H9 (cell line): Measurements from ENCODE around the gene DGCR8. TPM values are rescaled to one million over a fixed set of nuclear protein-coding genes. Genes with fewer than 3 reads are reported as not detected.

ENCODE experiments used
- DNase-seq: peaks from one replicate; pipeline ENCODE4 v3.0.0-alpha.2; 2017
- H2AFZ ChIP-seq: one replicate; pipeline ENCODE4 v1.6.1; 2013; ENCODE audit warnings: mild to moderate bottlenecking, low read length, control low read depth, moderate library complexity
- H2AK5ac ChIP-seq: 2 replicates; pipeline ENCODE4 v1.6.1; 2013; ENCODE audit warnings: low read length, control low read depth, mixed read lengths; ENCODE audit not compliant: insufficient read length
- H2BK120ac ChIP-seq: one replicate; pipeline ENCODE4 v1.6.1; 2013; ENCODE audit warnings: low read depth, mild to moderate bottlenecking, low read length, control low read depth, inconsistent platforms; ENCODE audit not compliant: poor library complexity, severe bottlenecking
- H2BK12ac ChIP-seq: 2 replicates; pipeline ENCODE4 v1.6.1; 2013; ENCODE audit warnings: low read length, control low read depth, mixed read lengths, low read depth; ENCODE audit not compliant: insufficient read length
- H2BK15ac ChIP-seq: 2 replicates; pipeline ENCODE4 v1.6.1; 2013; ENCODE audit warnings: low read depth, low read length, control low read depth
- H2BK20ac ChIP-seq: one replicate; pipeline ENCODE4 v1.6.1; 2013; ENCODE audit warnings: low read depth, mild to moderate bottlenecking, low read length, control low read depth, inconsistent platforms; ENCODE audit not compliant: poor library complexity, severe bottlenecking
- H2BK5ac ChIP-seq: 2 replicates; pipeline ENCODE4 v1.6.1; 2013; ENCODE audit warnings: low read length, control low read depth, mixed read lengths; ENCODE audit not compliant: insufficient read length
- H3K14ac ChIP-seq: 2 replicates; pipeline ENCODE4 v1.6.1; 2013; ENCODE audit warnings: low read length, control low read depth; ENCODE audit not compliant: insufficient read depth
- H3K18ac ChIP-seq: 2 replicates; pipeline ENCODE4 v1.6.1; 2013; ENCODE audit warnings: low read depth, mild to moderate bottlenecking, mixed read lengths, low read length, control low read depth; ENCODE audit not compliant: insufficient read length
- H3K23ac ChIP-seq: 2 replicates; pipeline ENCODE4 v1.6.1; 2013; ENCODE audit warnings: low read length, control low read depth, mixed read lengths, low read depth; ENCODE audit not compliant: insufficient read length
- H3K23me2 ChIP-seq: 2 replicates; pipeline ENCODE4 v1.6.1; 2013; ENCODE audit warnings: low read depth, mild to moderate bottlenecking, mixed read lengths, low read length, control low read depth; ENCODE audit not compliant: insufficient read length, poor library complexity, severe bottlenecking
- H3K27ac ChIP-seq: 2 replicates; pipeline ENCODE4 v1.5.1; 2013; ENCODE audit warnings: low read length, control low read depth, mixed read lengths, low read depth; ENCODE audit not compliant: insufficient read length
- H3K27me3 ChIP-seq: 2 replicates; pipeline ENCODE4 v1.6.1; 2013; ENCODE audit warnings: low read length, control low read depth, inconsistent platforms; ENCODE audit not compliant: insufficient read depth
- H3K4ac ChIP-seq: 2 replicates; pipeline ENCODE4 v1.6.1; 2013; ENCODE audit warnings: low read depth, mild to moderate bottlenecking, control low read depth, inconsistent platforms, low read length, moderate library complexity
- H3K4me1 ChIP-seq: 2 replicates; pipeline ENCODE4 v1.6.1; 2013; ENCODE audit warnings: low read length, control low read depth, inconsistent platforms; ENCODE audit not compliant: insufficient read depth
- H3K4me2 ChIP-seq: 2 replicates; pipeline ENCODE4 v1.6.1; 2013; ENCODE audit warnings: low read length, control low read depth, mixed read lengths; ENCODE audit not compliant: insufficient read length, insufficient read depth
- H3K56ac ChIP-seq: 2 replicates; pipeline ENCODE4 v1.6.1; 2013; ENCODE audit warnings: low read depth, mild to moderate bottlenecking, mixed read lengths, low read length, control low read depth; ENCODE audit not compliant: insufficient read length
- H3K79me1 ChIP-seq: 2 replicates; pipeline ENCODE4 v1.6.1; 2013; ENCODE audit warnings: low read depth, mild to moderate bottlenecking, moderate library complexity, low read length, control low read depth, inconsistent platforms; ENCODE audit not compliant: insufficient read depth, poor library complexity, severe bottlenecking
- H3K79me2 ChIP-seq: 2 replicates; pipeline ENCODE4 v1.6.1; 2013; ENCODE audit warnings: low read length, control low read depth, inconsistent platforms; ENCODE audit not compliant: insufficient read depth
- H3K9ac ChIP-seq: 2 replicates; pipeline ENCODE4 v1.6.1; 2013; ENCODE audit warnings: low read length, control low read depth, mixed read lengths; ENCODE audit not compliant: insufficient read length; ENCODE audit errors: extremely low read depth
- H3K9me3 ChIP-seq: one replicate; pipeline ENCODE4 v1.6.1; 2013; ENCODE audit warnings: low read depth, low read length, inconsistent platforms; ENCODE audit not compliant: control insufficient read depth
- H3T11ph ChIP-seq: one replicate; pipeline ENCODE4 v1.6.1; 2013; ENCODE audit warnings: mild to moderate bottlenecking, low read length, control low read depth, inconsistent platforms
- H4K20me1 ChIP-seq: one replicate; pipeline ENCODE4 v1.6.1; 2013; ENCODE audit not compliant: control insufficient read depth, insufficient read length, insufficient read depth
- H4K5ac ChIP-seq: 2 replicates; pipeline ENCODE4 v1.6.1; 2013; ENCODE audit warnings: low read depth, mild to moderate bottlenecking, mixed read lengths, low read length, control low read depth; ENCODE audit not compliant: insufficient read length
- H4K8ac ChIP-seq: replicated peaks from 2 replicates; pipeline ENCODE4 v1.6.1; 2013; ENCODE audit warnings: low read length, control low read depth, mixed read lengths, low read depth; ENCODE audit not compliant: insufficient read length
- H4K91ac ChIP-seq: 2 replicates; pipeline ENCODE4 v1.6.1; 2013; ENCODE audit warnings: low read depth, mild to moderate bottlenecking, moderate library complexity, mixed read lengths, low read length, control low read depth; ENCODE audit not compliant: insufficient read length
- H3K27ac Mint-ChIP-seq, 3 experiments: 2 replicates in 2 of 3; 3 replicates in 1 of 3; pipeline ENCODE4 v1.8.0; 2020 to 2021; ENCODE audit warnings: mixed read lengths in 3 of 3, mild to moderate bottlenecking in 1 of 3, moderate library complexity in 1 of 3
- H3K27me3 Mint-ChIP-seq: 2 replicates; pipeline ENCODE4 v1.8.0; 2021; ENCODE audit warnings: low read depth, mild to moderate bottlenecking, moderate library complexity, mixed read lengths
- H3K36me3 Mint-ChIP-seq, 3 experiments: 2 replicates in 2 of 3; 3 replicates in 1 of 3; pipeline ENCODE4 v1.8.0; 2020 to 2021; ENCODE audit warnings: low read depth in 3 of 3, mixed read lengths in 3 of 3; ENCODE audit not compliant: insufficient read depth in 1 of 3
- H3K4me1 Mint-ChIP-seq, 2 experiments: 2 replicates each; pipeline ENCODE4 v1.8.0; 2020; ENCODE audit warnings: mixed read lengths in 2 of 2
- H3K4me3 Mint-ChIP-seq, 2 experiments: 2 replicates in 1 of 2; 3 replicates in 1 of 2; pipeline ENCODE4 v1.8.0; 2020 to 2021; ENCODE audit warnings: mild to moderate bottlenecking in 2 of 2, mixed read lengths in 2 of 2, moderate library complexity in 1 of 2
- H3K9me3 Mint-ChIP-seq, 2 experiments: 2 replicates in 1 of 2; 3 replicates in 1 of 2; pipeline ENCODE4 v1.8.0; 2020; ENCODE audit warnings: mild to moderate bottlenecking in 2 of 2, mixed read lengths in 2 of 2, moderate library complexity in 1 of 2
- WGBS: extraction: QIAGEN DNeasy Blood & Tissue Kit; methylation state at CpG from one replicate; pipeline ENCODE4 v1.1.7; 2013; ENCODE audit warnings: missing lambda C conversion rate, low lambda C conversion rate, mixed read lengths; ENCODE audit not compliant: insufficient read length; ENCODE audit errors: extremely low coverage; 5-methylcytosine and 5-hydroxymethylcytosine counted together
- total RNA-seq: library from RNA; stranded (reverse); gene quantifications from 2 replicates; pipeline ENCODE4 v1.2.1, GENCODE V29; 2021
- TF ChIP-seq, protein P1 (sequence below): fragments of 200-600 bp; sonication (generic); conservative IDR thresholded peaks from 3 replicates; pipeline ENCODE4 v1.8.0; 2021; ENCODE audit warnings: antibody characterized with exemption, mild to moderate bottlenecking

Gene DGCR8
- total RNA-seq, 1 experiment from 2014 or later: 74.5 TPM

DNA sequence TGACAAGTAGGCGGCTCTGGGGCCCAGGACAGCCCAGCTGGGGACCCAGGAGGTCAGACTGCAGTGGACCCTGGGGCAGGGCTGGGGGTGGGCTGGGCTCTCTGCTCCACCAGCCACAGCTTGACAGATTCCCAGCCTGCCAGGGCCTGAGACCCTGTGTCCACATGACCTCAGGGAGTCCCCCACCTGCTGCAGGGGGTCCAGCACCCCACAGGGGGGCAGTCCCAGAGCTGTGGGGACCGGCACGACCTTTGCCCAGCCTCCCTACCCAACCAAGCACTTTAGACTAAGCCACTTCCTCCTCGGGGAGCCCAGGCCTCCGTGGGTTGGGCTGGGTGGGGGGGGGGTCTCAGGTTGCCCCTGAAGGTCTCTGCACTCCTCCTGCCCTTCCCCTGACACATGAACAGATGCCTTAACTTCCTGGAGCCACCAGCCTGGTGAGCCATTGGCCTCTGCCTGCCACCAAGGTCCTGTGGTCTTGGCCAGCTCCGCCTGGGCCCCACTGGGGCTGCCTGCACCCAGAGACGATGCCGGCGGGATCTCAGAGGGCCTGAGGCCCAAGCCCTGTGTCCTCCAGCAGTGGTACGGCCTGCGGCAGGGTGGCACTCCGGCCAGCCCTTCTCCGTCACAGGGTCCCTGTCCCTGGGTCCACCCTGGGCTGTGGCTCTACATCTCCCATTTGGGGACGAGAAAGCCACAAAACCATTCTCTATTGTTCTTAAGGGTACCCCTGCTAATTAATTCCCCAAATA lies 67.4 kb downstream of the DGCR8 start:
- no peaks in the 10 kb centered on the region for H3K23me2 ChIP-seq
- H3K4me1 ChIP-seq: no peaks in the 10 kb centered on the region
- H3K27me3 ChIP-seq: no peaks in the 10 kb centered on the region
- H2BK12ac ChIP-seq: no peak overlapping the region
- Mint-ChIP-seq H3K36me3 (no peaks in the 10 kb centered on the region; a peak in 1 of 7 replicates), H3K4me1 (no peaks in the 10 kb centered on the region), H3K27ac (no peak overlapping the region), H3K4me3 (no peak overlapping the region), H3K9me3 (no peaks in the 10 kb centered on the region; a peak in 1 of 5 replicates), H3K27me3 (no peaks in the 10 kb centered on the region)
- no peak overlapping the region for H4K8ac ChIP-seq
- no peak overlapping the region for H3T11ph ChIP-seq
- H2BK120ac ChIP-seq: no peak overlapping the region
- no peaks in the 10 kb centered on the region for H3K9me3 ChIP-seq
- no peak overlapping the region for H2BK5ac ChIP-seq
- no peak for DNase-seq
- H3K56ac ChIP-seq: no peak overlapping the region
- H3K14ac ChIP-seq: no peak overlapping the region
- no peaks in the 10 kb centered on the region for H3K79me1 ChIP-seq
- H2AFZ ChIP-seq: no peak overlapping the region
- no peaks in the 10 kb centered on the region for H3K79me2 ChIP-seq
- no peak overlapping the region for H2AK5ac ChIP-seq
- H4K91ac ChIP-seq: no peak overlapping the region
- no CpG with 5 or more reads among the region's 14 CpGs for WGBS
- TF ChIP-seq, protein P1, sequence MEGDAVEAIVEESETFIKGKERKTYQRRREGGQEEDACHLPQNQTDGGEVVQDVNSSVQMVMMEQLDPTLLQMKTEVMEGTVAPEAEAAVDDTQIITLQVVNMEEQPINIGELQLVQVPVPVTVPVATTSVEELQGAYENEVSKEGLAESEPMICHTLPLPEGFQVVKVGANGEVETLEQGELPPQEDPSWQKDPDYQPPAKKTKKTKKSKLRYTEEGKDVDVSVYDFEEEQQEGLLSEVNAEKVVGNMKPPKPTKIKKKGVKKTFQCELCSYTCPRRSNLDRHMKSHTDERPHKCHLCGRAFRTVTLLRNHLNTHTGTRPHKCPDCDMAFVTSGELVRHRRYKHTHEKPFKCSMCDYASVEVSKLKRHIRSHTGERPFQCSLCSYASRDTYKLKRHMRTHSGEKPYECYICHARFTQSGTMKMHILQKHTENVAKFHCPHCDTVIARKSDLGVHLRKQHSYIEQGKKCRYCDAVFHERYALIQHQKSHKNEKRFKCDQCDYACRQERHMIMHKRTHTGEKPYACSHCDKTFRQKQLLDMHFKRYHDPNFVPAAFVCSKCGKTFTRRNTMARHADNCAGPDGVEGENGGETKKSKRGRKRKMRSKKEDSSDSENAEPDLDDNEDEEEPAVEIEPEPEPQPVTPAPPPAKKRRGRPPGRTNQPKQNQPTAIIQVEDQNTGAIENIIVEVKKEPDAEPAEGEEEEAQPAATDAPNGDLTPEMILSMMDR: no peak
- H4K20me1 ChIP-seq: no peaks in the 10 kb centered on the region
- H3K4me2 ChIP-seq: no peak overlapping the region
- no peak overlapping the region for H2BK15ac ChIP-seq
- H3K18ac ChIP-seq: no peak overlapping the region
- H3K27ac ChIP-seq: no peak overlapping the region
- no peak overlapping the region for H4K5ac ChIP-seq
- no peak overlapping the region for H3K9ac ChIP-seq
- no peak overlapping the region for H3K23ac ChIP-seq
- H3K4ac ChIP-seq: no peak overlapping the region
- no peak overlapping the region for H2BK20ac ChIP-seq
